Neural crest cell (in vitro differentiated cells): Measurements from ENCODE around the gene THUMPD3. TPM values are rescaled to one million over a fixed set of nuclear protein-coding genes. Genes with fewer than 3 reads are reported as not detected.

Experiments used
- DNase-seq: peaks from one replicate; pipeline ENCODE4 v3.0.0; 2021; ENCODE audit warnings: low read depth, mixed read lengths, low spot score
- H3K27ac Mint-ChIP-seq: one replicate; pipeline ENCODE4 v1.8.0; 2021; ENCODE audit warnings: mild to moderate bottlenecking, mixed read lengths; ENCODE audit not compliant: unreplicated experiment
- H3K27me3 Mint-ChIP-seq: 2 replicates; pipeline ENCODE4 v1.8.0; 2021; ENCODE audit warnings: low read depth, mild to moderate bottlenecking, mixed read lengths
- H3K36me3 Mint-ChIP-seq: 2 replicates; pipeline ENCODE4 v1.8.0; 2021; ENCODE audit warnings: low read depth, mild to moderate bottlenecking, mixed read lengths
- H3K4me1 Mint-ChIP-seq: 2 replicates; pipeline ENCODE4 v1.8.0; 2021; ENCODE audit warnings: mixed read lengths
- H3K4me3 Mint-ChIP-seq: one replicate; pipeline ENCODE4 v1.8.0; 2021; ENCODE audit warnings: mild to moderate bottlenecking, mixed read lengths
- H3K9me3 Mint-ChIP-seq: 2 replicates; pipeline ENCODE4 v1.8.0; 2021; ENCODE audit warnings: mixed read lengths
- CTCF ChIP-seq: fragments of 200-600 bp; sonication (generic); conservative IDR thresholded peaks from 2 replicates; pipeline ENCODE4 v1.5.0; 2021; ENCODE audit warnings: antibody characterized with exemption, mild to moderate bottlenecking
- total RNA-seq: library from RNA; stranded (reverse); gene quantifications from 2 replicates; pipeline ENCODE4 v1.2.1, GENCODE V29; 2021

Gene THUMPD3
- total RNA-seq, 1 donor from 2014 or later, result 61.0 TPM

GRCh38 chr3:9408546-9408945 is 45.7 kb downstream of the THUMPD3 start:
- Mint-ChIP-seq H3K9me3 (peaks cover 4% of the 10 kb centered on the region), H3K4me1 (peaks cover 39% of the 10 kb centered on the region), H3K36me3 (peaks cover 13% of the 10 kb centered on the region), H3K27ac (no peak overlapping the region), H3K4me3 (no peak overlapping the region), H3K27me3 (no peaks in the 10 kb centered on the region)
- no peak for TF ChIP-seq CTCF
- DNase-seq, result no peak

- TF ChIP-seq CTCF, result no peak
- Mint-ChIP-seq H3K27ac (no peak overlapping the region), H3K27me3 (no peaks in the 10 kb centered on the region), H3K4me1 (peaks cover 32% of the 10 kb centered on the region), H3K36me3 (peaks cover 13% of the 10 kb centered on the region), H3K9me3 (peaks cover 4% of the 10 kb centered on the region), H3K4me3 (no peak overlapping the region)
- DNase-seq, result no peak
These were observed 47.4 kb downstream of the THUMPD3 start for GRCh38 chr3:9409981-9410854.

- peaks cover 30% of the 10 kb centered on the region for H3K4me1 Mint-ChIP-seq
- peaks cover 16% of the 10 kb centered on the region for H3K36me3 Mint-ChIP-seq
- peaks cover 4% of the 10 kb centered on the region for H3K9me3 Mint-ChIP-seq
- no peak for DNase-seq
- H3K27ac Mint-ChIP-seq, result no peak overlapping the region
- no peak for TF ChIP-seq CTCF
- H3K4me3 Mint-ChIP-seq, result no peak overlapping the region
- no peaks in the 10 kb centered on the region for H3K27me3 Mint-ChIP-seq
These were observed 48.4 kb downstream of the THUMPD3 start for GRCh38 chr3:9411302-9411701.

GRCh38 chr3:9412293-9412692 is 49.4 kb downstream of the THUMPD3 start:
- H3K36me3 Mint-ChIP-seq, result peaks cover 16% of the 10 kb centered on the region
- H3K27ac Mint-ChIP-seq, result no peak overlapping the region
- H3K9me3 Mint-ChIP-seq, result peaks cover 4% of the 10 kb centered on the region
- no peaks in the 10 kb centered on the region for H3K27me3 Mint-ChIP-seq
- peaks cover 24% of the 10 kb centered on the region for H3K4me1 Mint-ChIP-seq
- no peak for TF ChIP-seq CTCF
- no peak for DNase-seq
- H3K4me3 Mint-ChIP-seq, result no peak overlapping the region

GRCh38 chr3:9414826-9415225 is 52.0 kb downstream of the THUMPD3 start:
- H3K36me3 Mint-ChIP-seq, result peaks cover 6% of the 10 kb centered on the region
- H3K4me3 Mint-ChIP-seq, result no peak overlapping the region

More at GRCh38 chr3:9414826-9415225, 52.0 kb downstream of the THUMPD3 start:
- H3K4me1 Mint-ChIP-seq, result peaks cover 18% of the 10 kb centered on the region
- peaks cover under 1% of the 10 kb centered on the region for H3K9me3 Mint-ChIP-seq
- H3K27me3 Mint-ChIP-seq, result no peaks in the 10 kb centered on the region
- H3K27ac Mint-ChIP-seq, result no peak overlapping the region
- TF ChIP-seq CTCF, result no peak
- DNase-seq, result no peak
